Stimulated activated CD8-positive, alpha-beta memory T cell treated with anti-CD3 and anti-CD28 coated beads, Interleukin-4, amount 100 ng/mL, for 24 hours (primary cell): ENCODE measurements around the gene MPV17.
"Not testable (repeated sequence)": the region's sequence is repeated elsewhere in the genome, so short reads cannot be mapped to it uniquely, and the experiment has no call there.

ENCODE experiments used
- DNase-seq: peaks from one replicate; pipeline ENCODE4 v3.0.0-alpha.2; 2020; ENCODE audit warnings: low read depth

Gene MPV17

GRCh38 chr2:27322766-27323595, at the start of gene MPV17:
Gene MPV17 (minus strand): TSS chr2:27323097. CDS start chr2:27322517, 580 bp downstream.
- peak; percentile 84 for DNase-seq

- DNase-seq: no peak
Measured at GRCh38 chr2:27370816-27371620, 48.1 kb upstream of the MPV17 start.

- peak; percentile 99 for DNase-seq
Measured at GRCh38 chr2:27370026-27370815, 47.3 kb upstream of the MPV17 start, which contains the start of the genes EIF2B4 and SNX17. Gene EIF2B4 (minus strand): TSS chr2:27370338. CDS start chr2:27370314, 24 bp downstream. Gene SNX17 (plus strand): TSS chr2:27370616. CDS start chr2:27370744, 128 bp downstream.

GRCh38 chr2:27369471-27370025, 46.7 kb upstream of the MPV17 start:
- DNase-seq: no peak

GRCh38 chr2:27363933-27364332, 41.0 kb upstream of the MPV17 start:
- DNase-seq: no peak

- no peak for DNase-seq
Measured at GRCh38 chr2:27362678-27363420, 40.0 kb upstream of the MPV17 start.

GRCh38 chr2:27356382-27357181, 33.7 kb upstream of the MPV17 start, which contains the start of gene GTF3C2:
Gene GTF3C2 (minus strand): TSS chr2:27356764. CDS start chr2:27343554, 13,210 bp downstream.
- peak; percentile 89 for DNase-seq

- no peak for DNase-seq
Measured at GRCh38 chr2:27356056-27356381, 33.1 kb upstream of the MPV17 start.

- no peak for DNase-seq
Measured at GRCh38 chr2:27354597-27354927, 31.7 kb upstream of the MPV17 start.

- no peak for DNase-seq
Measured at GRCh38 chr2:27353762-27354596, 31.1 kb upstream of the MPV17 start.

GRCh38 chr2:27353386-27353761, 30.5 kb upstream of the MPV17 start:
- DNase-seq: not testable (repeated sequence)

GRCh38 chr2:27351802-27352598, 29.1 kb upstream of the MPV17 start:
- DNase-seq: no peak

GRCh38 chr2:27350106-27350693, 27.3 kb upstream of the MPV17 start:
- DNase-seq: no peak

GRCh38 chr2:27347641-27348040, 24.7 kb upstream of the MPV17 start:
- no peak for DNase-seq

- no peak for DNase-seq
Measured at GRCh38 chr2:27336173-27336572, 13.3 kb upstream of the MPV17 start.

- DNase-seq: no peak
Measured at GRCh38 chr2:27335311-27335710, 12.4 kb upstream of the MPV17 start.

GRCh38 chr2:27324720-27325119, 1.8 kb upstream of the MPV17 start:
- no peak for DNase-seq

- no peak for DNase-seq
Measured at GRCh38 chr2:27323596-27324285, 844 bp upstream of the MPV17 start.
